GM12874 (cell line): ENCODE results near the gene SORT1.

Experiments
- TF ChIP-seq, protein P1 (sequence below): IDR thresholded peaks from 2 replicates; pipeline ENCODE4 v1.5.1; 2011; ENCODE audit warnings: low read depth, mild to moderate bottlenecking, control low read depth, low read length, moderate library complexity; ENCODE audit not compliant: insufficient read depth

Gene SORT1

DNA sequence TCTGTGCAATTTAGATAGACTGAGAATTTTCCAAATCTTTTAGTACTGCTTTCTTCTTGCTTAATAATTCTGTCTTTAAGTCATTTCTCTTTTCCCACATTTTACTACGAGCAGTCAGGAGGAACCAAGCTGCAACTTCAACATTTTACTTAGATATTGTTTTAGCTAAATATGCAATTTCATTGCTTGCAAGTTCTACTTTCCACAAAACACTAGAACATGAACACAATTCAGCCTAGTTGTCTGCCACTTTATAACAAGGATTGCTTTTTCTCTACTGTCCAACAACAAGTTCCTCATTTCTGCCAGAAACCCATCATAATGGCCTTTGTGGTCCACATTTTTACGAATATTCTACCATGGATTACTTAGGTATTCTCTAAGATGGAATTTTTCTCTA, 36.6 kb downstream of the SORT1 start:
- TF ChIP-seq, protein P1, sequence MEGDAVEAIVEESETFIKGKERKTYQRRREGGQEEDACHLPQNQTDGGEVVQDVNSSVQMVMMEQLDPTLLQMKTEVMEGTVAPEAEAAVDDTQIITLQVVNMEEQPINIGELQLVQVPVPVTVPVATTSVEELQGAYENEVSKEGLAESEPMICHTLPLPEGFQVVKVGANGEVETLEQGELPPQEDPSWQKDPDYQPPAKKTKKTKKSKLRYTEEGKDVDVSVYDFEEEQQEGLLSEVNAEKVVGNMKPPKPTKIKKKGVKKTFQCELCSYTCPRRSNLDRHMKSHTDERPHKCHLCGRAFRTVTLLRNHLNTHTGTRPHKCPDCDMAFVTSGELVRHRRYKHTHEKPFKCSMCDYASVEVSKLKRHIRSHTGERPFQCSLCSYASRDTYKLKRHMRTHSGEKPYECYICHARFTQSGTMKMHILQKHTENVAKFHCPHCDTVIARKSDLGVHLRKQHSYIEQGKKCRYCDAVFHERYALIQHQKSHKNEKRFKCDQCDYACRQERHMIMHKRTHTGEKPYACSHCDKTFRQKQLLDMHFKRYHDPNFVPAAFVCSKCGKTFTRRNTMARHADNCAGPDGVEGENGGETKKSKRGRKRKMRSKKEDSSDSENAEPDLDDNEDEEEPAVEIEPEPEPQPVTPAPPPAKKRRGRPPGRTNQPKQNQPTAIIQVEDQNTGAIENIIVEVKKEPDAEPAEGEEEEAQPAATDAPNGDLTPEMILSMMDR = no peak

DNA sequence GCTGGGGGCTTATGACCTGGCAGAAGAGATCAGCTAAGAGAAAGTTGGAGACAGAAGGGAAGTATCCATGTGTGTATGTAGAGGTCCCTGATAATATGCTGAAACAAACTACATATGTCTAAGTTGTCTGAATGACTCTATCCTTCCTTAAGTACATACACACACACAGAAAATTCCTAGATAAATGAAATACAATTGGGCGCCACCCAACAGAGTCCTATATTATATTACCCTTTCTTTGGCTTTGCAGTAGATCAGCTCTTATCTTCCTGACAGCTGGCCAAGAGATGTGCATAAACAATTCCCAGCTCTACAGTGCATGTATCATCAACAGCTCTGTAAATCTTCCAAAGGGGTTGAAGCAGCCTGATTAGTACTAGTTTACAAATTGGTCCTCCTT, 40.1 kb downstream of the SORT1 start:
- TF ChIP-seq, protein P1 = no peak

DNA sequence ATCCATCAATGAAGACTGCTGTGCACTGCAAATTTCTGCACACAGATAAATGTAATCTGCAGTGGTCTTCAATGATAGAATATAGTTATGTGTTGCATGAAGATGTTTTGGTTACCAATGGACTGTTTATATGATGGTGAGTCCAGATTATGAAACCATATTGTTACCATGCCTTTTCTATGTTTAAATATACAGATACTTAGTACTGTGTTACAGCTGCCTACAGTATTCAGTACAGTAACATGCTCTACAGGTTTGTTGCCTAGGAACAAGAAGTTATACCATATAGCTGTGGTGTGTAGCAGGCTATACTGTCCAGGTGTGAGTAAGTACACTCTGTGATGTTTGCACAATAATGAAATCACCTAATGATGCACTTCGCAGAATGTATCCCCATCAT, 40.8 kb downstream of the SORT1 start:
- TF ChIP-seq, protein P1 = no peak

DNA sequence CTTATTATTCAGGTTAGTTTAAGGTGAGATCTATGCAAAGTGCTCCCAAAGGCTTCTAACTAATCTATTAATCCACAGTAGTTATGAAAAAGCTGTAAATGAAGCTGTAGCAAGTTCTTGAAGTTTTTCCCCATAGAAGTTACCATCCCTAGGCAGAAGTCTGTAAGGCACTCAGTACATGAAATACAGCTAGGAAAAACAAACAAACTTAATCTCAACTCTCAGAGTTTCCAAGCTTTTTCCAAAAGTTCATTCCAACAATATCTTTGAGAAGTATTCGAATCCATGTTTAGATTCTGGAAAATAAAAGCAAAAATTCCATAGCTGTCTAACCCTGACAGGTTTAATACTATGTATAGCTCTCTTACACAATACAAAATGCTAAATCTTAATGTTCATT, 41.2 kb downstream of the SORT1 start:
- TF ChIP-seq, protein P1 = no peak

DNA sequence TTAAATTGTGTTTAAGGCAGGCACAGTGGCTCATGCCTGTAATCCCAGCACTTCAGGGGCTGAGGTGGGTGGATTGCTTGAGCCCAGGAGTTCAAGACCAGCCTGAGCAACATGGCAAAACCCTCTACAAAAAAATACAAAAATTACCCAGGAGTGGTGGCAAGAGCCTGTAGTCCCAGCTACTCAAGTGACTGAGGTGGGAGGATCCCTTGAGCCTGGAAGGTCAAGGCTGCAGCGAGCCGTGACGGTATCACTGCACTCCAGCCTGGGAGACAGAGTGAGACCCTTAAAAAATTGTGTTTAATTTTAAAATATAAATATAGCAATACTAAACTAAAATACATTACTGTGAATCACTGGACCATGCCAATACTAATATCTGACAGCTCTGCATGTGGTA, 42.8 kb downstream of the SORT1 start:
- TF ChIP-seq, protein P1 = no peak

DNA sequence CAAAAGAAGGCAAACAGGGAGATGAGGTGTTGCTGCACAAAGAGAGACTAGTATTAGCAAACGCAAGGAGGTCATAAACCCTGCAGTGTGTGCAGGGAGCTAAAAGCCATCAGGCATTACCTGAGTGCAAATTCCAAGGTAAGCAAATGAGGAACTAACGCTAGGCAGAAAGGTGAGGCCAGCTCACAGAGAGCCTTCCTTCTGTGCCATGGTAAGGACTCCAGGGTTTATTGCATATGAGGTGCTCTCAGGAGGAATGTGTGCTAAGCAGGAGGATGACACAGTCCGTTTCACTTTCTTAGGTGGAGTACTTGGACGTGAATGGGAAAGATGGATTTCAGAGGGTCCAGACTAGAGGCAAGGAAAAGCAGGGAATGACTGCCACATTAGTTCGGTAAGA, 46.3 kb downstream of the SORT1 start:
- TF ChIP-seq, protein P1 = no peak

DNA sequence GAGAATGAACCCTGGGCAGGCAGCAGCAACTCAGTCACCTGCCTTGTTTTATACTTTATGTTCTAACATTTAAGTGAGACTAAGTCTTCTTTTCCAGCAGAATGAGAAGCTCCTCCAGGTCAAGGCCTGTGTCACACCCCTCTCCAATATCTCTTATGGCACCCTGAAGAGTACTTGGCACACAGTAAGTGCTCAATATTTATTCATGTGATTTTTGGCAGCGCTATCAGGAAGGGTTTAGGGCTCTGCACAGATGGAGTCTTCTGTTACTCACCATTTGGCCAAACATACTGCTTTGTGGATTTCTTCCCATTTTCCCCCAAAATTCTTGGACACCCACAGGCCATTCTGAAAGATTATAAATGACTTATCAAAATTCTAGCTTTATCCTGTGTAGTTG, 47.1 kb downstream of the SORT1 start:
- TF ChIP-seq, protein P1 = no peak

DNA sequence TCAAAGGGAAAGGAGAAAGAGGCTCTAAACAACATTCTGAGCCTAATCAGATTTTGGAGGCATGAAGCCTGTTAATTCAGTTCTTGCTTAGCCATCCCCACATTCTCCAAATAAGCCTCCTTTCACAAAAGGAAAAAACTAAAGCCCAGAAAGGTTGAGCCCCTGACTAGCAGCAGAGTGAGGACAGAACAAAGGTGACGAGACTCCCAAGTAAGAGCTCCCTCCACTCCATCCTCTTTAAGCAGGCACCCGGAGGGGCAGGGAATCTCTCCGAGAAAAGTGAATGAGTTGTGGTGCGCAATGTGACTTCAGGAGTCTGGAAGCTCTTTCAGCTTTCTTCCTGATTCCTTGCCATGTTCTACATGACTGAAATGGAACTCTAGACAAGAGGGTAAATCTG, 47.5 kb downstream of the SORT1 start:
- TF ChIP-seq, protein P1 = no peak
